NK-92 (cell line): Measurements from ENCODE around the gene CSPG4.

Experiments used
- DNase-seq: peaks from one replicate; lab custom pipeline; 2025; ENCODE audit not compliant: unreplicated experiment; lab: John Stamatoyannopoulos, UW

CSPG4 gene

GRCh38 chr15:75671730-75672602, 40.7 kb downstream of the CSPG4 start:
- no peak for DNase-seq

- no peak for DNase-seq
These were observed 42.8 kb downstream of the CSPG4 start for GRCh38 chr15:75669879-75670212.

GRCh38 chr15:75669191-75669878, 43.3 kb downstream of the CSPG4 start:
- no peak for DNase-seq

- DNase-seq, result no peak
These were observed 45.7 kb downstream of the CSPG4 start for GRCh38 chr15:75666823-75667501.

GRCh38 chr15:75663931-75664421, 48.7 kb downstream of the CSPG4 start:
- DNase-seq, result no peak

GRCh38 chr15:75662823-75663519, 49.7 kb downstream of the CSPG4 start:
- DNase-seq, result no peak

GRCh38 chr15:75661756-75662140, 50.9 kb downstream of the CSPG4 start:
- DNase-seq, result no peak

- DNase-seq, result no peak
These were observed 51.4 kb downstream of the CSPG4 start for GRCh38 chr15:75661100-75661755.

- DNase-seq, result no peak
These were observed 52.6 kb downstream of the CSPG4 start for GRCh38 chr15:75659928-75660645.

- DNase-seq, result no peak
These were observed 53.4 kb downstream of the CSPG4 start for GRCh38 chr15:75659141-75659771.

- DNase-seq, result no peak
These were observed 55.8 kb downstream of the CSPG4 start for GRCh38 chr15:75656813-75657212.

- DNase-seq, result no peak
These were observed 56.3 kb downstream of the CSPG4 start for GRCh38 chr15:75656331-75656730.

- DNase-seq, result no peak
These were observed 56.7 kb downstream of the CSPG4 start for GRCh38 chr15:75655931-75656330.

- no peak for DNase-seq
These were observed 58.3 kb downstream of the CSPG4 start for GRCh38 chr15:75654201-75654907.

- no peak for DNase-seq
These were observed 59.2 kb downstream of the CSPG4 start for GRCh38 chr15:75653347-75653913.

GRCh38 chr15:75651810-75652543, 60.7 kb downstream of the CSPG4 start:
- DNase-seq, result no peak

GRCh38 chr15:75650908-75651809, 61.5 kb downstream of the CSPG4 start:
- DNase-seq, result no peak
